Parathyroid adenoma (tissue), 2 donors: ENCODE results near the gene LIFR.

Experiments used
- H2AFZ ChIP-seq: fragments of 300-600 bp; sonication (generic); one replicate; pipeline ENCODE4 v1.7.0; 2017; ENCODE audit warnings: antibody characterized with exemption, mild to moderate bottlenecking
- H3K27ac ChIP-seq: fragments of 300-600 bp; sonication (generic); one replicate; pipeline ENCODE4 v1.7.0; 2017
- H3K27me3 ChIP-seq: fragments of 300-600 bp; sonication (generic); one replicate; pipeline ENCODE4 v1.7.0; 2017; ENCODE audit warnings: low read length; ENCODE audit not compliant: control insufficient read depth, insufficient read depth
- H3K36me3 ChIP-seq: fragments of 300-600 bp; sonication (generic); one replicate; pipeline ENCODE4 v1.7.0; 2017; ENCODE audit warnings: low read length; ENCODE audit not compliant: control insufficient read depth, insufficient read depth
- H3K4me1 ChIP-seq: fragments of 300-600 bp; sonication (generic); one replicate; pipeline ENCODE4 v1.7.0; 2017; ENCODE audit warnings: control low read depth
- H3K4me2 ChIP-seq: fragments of 300-600 bp; sonication (generic); one replicate; pipeline ENCODE4 v1.7.0; 2017; ENCODE audit warnings: low read length
- H3K4me3 ChIP-seq: fragments of 300-600 bp; sonication (generic); one replicate; pipeline ENCODE4 v1.7.0; 2017; ENCODE audit warnings: low read depth, low read length
- H3K79me2 ChIP-seq: fragments of 300-600 bp; sonication (generic); one replicate; pipeline ENCODE4 v1.7.0; 2017; ENCODE audit warnings: control low read depth
- H3K9ac ChIP-seq: fragments of 300-600 bp; sonication (generic); one replicate; pipeline ENCODE4 v1.7.0; 2017; ENCODE audit warnings: mild to moderate bottlenecking
- H3K9me3 ChIP-seq: fragments of 300-600 bp; sonication (generic); one replicate; pipeline ENCODE4 v1.7.0; 2017; ENCODE audit warnings: low read length; ENCODE audit not compliant: control insufficient read depth
- TF ChIP-seq, protein P1 (sequence below): fragments of 300-600 bp; sonication (generic); IDR thresholded peaks from one replicate; pipeline ENCODE4 v1.7.0; 2017; ENCODE audit warnings: antibody characterized with exemption, mild to moderate bottlenecking
- donor health status: primary hyperparathyroidism.

The LIFR gene

GRCh38 chr5:38553001-38553521 lies 3.4 kb downstream of the LIFR start:
- H3K4me3 ChIP-seq: no peak overlapping the region

GRCh38 chr5:38551030-38552017 lies 5.1 kb downstream of the LIFR start:
- Histone ChIP-seq H3K79me2 (peaks cover 10% of the 10 kb centered on the region), H3K4me2 (peak overlapping the region; percentile 22), H3K27ac (no peak overlapping the region), H2AFZ (no peak overlapping the region), H3K27me3 (no peaks in the 10 kb centered on the region), H3K36me3 (no peaks in the 10 kb centered on the region), H3K9me3 (no peaks in the 10 kb centered on the region), H3K9ac (no peak overlapping the region), H3K4me1 (no peaks in the 10 kb centered on the region), H3K4me3 (no peak overlapping the region)
- TF ChIP-seq, protein P1, sequence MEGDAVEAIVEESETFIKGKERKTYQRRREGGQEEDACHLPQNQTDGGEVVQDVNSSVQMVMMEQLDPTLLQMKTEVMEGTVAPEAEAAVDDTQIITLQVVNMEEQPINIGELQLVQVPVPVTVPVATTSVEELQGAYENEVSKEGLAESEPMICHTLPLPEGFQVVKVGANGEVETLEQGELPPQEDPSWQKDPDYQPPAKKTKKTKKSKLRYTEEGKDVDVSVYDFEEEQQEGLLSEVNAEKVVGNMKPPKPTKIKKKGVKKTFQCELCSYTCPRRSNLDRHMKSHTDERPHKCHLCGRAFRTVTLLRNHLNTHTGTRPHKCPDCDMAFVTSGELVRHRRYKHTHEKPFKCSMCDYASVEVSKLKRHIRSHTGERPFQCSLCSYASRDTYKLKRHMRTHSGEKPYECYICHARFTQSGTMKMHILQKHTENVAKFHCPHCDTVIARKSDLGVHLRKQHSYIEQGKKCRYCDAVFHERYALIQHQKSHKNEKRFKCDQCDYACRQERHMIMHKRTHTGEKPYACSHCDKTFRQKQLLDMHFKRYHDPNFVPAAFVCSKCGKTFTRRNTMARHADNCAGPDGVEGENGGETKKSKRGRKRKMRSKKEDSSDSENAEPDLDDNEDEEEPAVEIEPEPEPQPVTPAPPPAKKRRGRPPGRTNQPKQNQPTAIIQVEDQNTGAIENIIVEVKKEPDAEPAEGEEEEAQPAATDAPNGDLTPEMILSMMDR: peak; percentile 75

More at GRCh38 chr5:38553001-38553521, 3.4 kb downstream of the LIFR start:
- no peak overlapping the region for H3K27ac ChIP-seq
- H3K27me3 ChIP-seq: no peaks in the 10 kb centered on the region
- H3K4me2 ChIP-seq: peak overlapping the region; percentile 7
- peaks cover 5% of the 10 kb centered on the region for H3K79me2 ChIP-seq
- no peaks in the 10 kb centered on the region for H3K4me1 ChIP-seq
- TF ChIP-seq, protein P1: no peak
- no peaks in the 10 kb centered on the region for H3K9me3 ChIP-seq
- H2AFZ ChIP-seq: no peak overlapping the region
- no peaks in the 10 kb centered on the region for H3K36me3 ChIP-seq
- no peak overlapping the region for H3K9ac ChIP-seq

GRCh38 chr5:38548064-38548759 lies 8.2 kb downstream of the LIFR start:
- no peaks in the 10 kb centered on the region for H3K4me1 ChIP-seq
- no peak overlapping the region for H2AFZ ChIP-seq
- H3K9me3 ChIP-seq: no peaks in the 10 kb centered on the region
- no peak overlapping the region for H3K4me3 ChIP-seq
- H3K4me2 ChIP-seq: no peak overlapping the region
- TF ChIP-seq, protein P1: no peak
- peaks cover 25% of the 10 kb centered on the region for H3K79me2 ChIP-seq
- H3K36me3 ChIP-seq: no peaks in the 10 kb centered on the region
- no peak overlapping the region for H3K9ac ChIP-seq
- H3K27me3 ChIP-seq: no peaks in the 10 kb centered on the region
- H3K27ac ChIP-seq: no peak overlapping the region

- no peak overlapping the region for H3K27ac ChIP-seq
Measured at GRCh38 chr5:38547257-38547656, 9.2 kb downstream of the LIFR start.

More at GRCh38 chr5:38547257-38547656, 9.2 kb downstream of the LIFR start:
- Histone ChIP-seq H3K79me2 (peaks cover 29% of the 10 kb centered on the region), H2AFZ (no peak overlapping the region), H3K27me3 (no peaks in the 10 kb centered on the region), H3K9ac (no peak overlapping the region), H3K9me3 (no peaks in the 10 kb centered on the region), H3K36me3 (no peaks in the 10 kb centered on the region), H3K4me1 (no peaks in the 10 kb centered on the region), H3K4me3 (no peak overlapping the region), H3K4me2 (no peak overlapping the region)
- TF ChIP-seq, protein P1: no peak
